RPMI8226 (cell line): Measurements from ENCODE around the gene TXNRD2.
"Not testable (repeated sequence)": the region's sequence is repeated elsewhere in the genome, so short reads cannot be mapped to it uniquely, and the experiment has no call there.

ENCODE experiments used
- DNase-seq: peaks from one replicate; pipeline ENCODE4 v3.0.0-alpha.2; 2015

Gene TXNRD2

GRCh38 chr22:19942157-19943081 lies 801 bp upstream of the TXNRD2 start:
- DNase-seq = no peak

DNA sequence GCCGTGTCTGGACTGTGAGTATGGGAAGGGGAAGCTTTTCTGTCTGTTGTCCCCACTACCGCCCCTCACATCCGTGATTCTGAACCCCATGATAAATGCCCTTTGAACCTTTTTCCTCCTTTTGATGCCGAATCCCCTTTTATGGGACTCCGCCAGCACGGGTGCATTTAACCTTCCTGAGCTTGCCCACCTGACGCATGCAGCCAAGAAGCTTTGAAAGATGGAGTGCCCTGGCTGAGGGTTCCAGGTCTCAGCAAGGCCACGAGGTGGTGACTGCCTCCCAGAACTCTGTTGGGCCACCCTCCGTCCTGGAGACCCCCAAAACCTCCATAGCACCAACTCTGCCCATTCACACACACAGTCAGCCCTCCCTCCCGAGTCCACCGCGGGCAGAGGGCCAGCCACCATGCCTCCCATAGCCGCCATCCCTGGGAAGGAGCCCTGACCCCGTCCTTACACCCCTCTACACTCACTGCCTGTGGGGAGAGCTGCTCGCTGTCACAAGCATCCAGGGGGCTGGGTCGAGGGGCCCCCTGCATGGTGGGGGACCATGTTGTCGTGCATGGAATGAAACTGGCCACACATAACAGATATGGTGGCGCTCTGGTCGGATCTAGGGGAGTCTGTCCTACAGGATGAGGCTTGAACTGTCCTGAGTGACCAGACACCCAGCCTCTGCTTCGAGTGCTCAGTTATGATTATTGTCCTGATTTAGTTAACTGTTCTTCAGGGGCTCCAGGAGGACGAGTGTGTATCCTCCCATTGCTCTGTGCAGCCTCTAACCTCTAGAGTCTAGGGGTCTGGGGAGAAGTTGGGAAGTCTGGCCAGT lies 868 bp downstream of the TXNRD2 start:
- DNase-seq = no peak

- DNase-seq = no peak
Observed at GRCh38 chr22:19937616-19938473, 3.8 kb downstream of the TXNRD2 start.

- DNase-seq = no peak
Observed at GRCh38 chr22:19936513-19936912, 5.1 kb downstream of the TXNRD2 start.

DNA sequence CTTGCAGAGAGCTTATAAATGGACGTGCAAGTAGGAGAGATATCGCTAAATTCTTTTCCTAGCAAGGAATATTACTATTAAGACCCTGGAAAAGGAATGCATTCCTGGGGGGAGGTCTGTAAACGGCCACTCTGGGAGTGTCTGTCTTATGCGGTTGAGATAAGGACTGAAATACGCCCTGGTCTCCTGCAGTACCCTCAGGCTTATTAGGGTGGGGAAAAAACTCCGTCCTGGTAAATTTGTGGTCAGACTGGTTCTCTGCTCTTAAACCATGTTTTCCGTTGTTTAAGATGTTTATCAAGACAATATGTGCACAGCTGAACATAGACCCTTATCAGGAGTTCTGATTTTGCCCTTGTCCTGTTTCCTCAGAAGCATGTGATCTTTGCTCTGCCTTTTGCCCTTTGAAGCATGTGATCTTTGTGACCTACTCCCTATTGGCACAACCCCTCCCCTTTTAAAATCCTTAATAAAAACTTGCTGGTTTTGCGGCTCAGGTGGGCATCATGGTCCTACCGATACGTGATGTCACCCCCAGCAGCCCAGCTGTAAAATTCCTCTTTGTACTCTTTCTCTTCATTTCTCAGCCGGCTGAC lies 6.4 kb downstream of the TXNRD2 start:
- DNase-seq = not testable (repeated sequence)

DNA sequence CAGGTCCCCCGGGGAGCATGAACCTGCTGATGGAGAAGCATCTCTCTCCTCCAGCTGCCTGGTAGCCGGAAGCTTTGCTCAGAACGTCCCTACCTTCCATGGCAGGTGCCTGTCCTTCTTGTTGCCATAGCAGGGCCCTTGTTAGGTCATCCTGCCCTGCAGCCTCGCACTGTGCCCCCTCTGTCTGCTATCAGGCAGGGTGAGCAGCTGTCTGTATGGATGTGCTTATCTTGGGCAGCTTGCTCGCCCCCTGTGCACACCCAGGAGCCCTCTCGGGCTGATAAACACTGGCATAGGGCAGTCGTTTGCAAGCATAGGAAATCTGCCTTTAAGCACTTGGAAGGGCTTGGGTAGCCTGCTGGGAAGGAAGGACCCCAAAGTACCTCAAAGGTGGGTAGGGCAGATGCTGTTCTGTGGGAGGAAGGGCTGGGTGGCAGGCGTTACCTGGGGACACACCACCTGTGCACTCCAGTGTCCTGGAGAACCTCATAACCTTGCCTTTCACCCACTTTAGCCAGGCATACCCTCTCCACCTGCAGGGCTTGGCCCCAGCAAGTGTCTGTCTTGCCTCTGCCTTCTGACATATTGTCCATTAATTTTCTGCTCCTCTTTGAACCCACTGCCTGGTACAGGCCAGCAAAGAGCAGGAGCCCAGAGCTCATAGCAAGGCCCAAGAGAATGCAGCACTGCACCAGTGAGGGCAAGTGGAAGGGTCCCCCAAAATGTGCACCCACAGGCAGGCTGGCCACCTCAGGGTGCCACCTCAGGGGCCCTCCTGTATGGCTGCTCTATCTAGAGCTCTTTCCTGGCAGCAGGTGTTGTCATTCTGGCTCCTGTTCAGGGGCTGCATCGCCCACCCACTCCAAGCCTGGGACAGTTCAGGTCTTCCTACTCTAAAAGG lies 8.0 kb downstream of the TXNRD2 start:
- DNase-seq = no peak

DNA sequence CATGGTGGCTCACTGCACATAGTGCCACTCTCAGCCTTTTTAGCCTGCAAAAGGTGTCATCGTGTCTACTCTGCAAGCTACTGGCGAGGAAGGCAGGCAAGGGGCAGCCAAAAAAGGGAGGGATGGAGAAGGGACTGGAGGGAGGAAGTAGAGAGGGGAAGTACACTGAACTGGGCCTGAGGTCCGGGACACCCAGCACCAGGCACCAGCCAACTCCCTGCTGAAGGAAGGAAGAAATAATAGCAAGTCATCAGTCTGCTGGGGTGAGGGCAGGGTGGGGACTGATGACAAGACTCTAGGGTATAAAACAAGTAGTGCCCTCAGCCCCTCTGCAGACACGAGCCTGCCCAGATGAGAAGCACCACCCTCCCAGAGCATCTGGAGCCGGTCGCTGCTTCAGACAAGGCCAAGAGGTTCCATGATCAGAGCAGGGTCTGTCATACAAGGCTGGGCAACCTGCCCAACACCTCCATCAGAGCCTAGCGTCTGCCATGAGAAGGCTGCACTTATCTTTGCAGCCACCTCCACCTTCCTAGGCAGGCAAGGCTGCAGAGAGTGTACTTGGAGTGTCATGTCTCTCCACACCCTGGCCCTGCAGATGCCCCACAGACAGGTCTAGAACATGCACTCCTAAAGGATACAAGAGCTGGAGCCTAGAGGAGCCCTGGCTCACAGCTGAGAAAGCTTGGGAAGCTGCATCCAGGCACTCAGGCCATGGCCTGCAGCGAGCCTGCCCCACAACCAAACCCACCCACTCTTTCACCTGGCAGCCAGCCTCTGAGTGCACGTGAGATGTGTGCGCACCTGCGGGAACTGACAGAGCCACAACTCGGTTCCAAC lies 9.0 kb downstream of the TXNRD2 start:
- DNase-seq = no peak

DNA sequence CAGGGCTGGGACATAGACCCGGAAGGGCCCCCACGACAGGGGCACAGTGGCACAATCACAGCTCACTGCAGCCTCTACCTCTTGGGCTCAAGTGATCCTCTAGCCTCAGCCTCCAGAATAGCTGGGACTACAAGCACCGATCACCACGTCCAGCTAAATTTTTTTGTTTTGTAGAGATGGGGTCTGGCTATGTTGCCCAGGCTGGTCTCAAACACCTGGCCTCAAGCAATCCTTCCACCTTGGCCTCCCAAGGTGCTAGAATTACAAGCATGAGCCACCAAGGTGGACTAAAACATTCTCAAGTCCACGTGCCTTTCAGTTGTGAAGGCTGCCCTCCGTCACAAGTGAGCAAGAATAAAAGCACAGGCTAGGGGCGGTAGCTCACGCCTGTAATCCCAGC lies 10.1 kb downstream of the TXNRD2 start:
- no peak for DNase-seq

DNA sequence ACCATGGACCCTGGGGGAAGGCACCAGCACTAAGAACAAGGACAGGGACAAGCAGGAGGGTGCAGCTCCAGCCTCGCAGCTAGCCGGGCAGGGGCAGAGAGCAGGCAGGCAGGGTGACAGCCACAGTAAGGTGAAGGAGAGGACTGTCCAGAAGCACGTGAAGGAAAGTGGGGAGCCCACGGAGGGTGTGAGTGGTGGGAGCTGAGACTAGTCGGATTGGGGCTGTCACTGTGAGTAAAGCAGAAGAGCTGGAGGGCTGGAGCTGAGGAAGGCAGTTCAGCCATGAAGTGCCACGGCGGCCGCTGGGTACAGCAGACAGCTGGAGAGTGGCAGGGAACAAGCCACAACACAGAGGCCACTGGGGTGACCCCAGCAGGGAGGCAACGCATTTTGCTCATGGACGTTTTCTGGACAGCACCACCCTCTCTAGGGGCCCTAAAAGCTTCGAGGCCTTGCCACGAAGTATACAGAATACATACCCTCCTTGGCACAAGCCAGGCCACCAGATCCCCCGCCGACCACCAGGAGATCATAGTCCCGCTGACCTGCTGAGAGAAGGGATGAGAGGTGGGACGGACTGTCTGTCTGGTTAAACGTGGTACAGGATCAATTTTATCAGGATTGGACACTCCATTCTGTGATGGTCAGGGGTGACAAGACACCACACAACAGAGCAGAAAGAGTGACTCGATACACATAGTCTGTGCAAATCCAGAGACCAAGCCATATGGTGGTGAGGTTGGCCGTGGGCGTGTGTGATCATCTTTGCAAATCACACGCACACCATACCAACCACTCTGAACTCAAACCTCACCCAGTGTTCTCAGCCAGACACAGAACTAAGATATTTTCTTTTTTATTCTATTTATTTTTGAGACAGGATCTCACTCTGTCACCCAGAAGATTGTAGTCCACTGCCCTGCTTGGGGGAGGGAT lies 10.8 kb downstream of the TXNRD2 start:
- DNase-seq = no peak

GRCh38 chr22:19929586-19930550 lies 11.8 kb downstream of the TXNRD2 start:
- DNase-seq = no peak

DNA sequence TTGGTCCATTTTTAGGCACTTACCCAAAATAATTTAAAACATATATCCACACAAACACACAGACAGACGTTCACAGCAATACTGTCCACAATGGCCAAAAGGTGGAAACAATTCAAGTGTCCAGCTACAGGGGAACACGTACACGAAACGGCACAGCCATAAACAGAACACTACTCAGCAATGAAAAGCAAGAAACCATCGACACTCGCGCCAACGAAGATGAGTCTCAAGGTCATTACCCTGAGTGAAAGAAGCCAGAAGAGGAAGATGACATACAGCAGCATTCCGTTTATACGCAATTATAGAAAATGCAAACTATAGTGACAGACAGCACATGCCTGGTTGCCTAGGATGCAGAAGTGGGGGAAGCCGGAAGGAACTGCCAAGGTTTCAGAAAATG lies 13.4 kb downstream of the TXNRD2 start:
- DNase-seq = no peak

- DNase-seq = no peak
Observed at GRCh38 chr22:19927696-19928095, 13.9 kb downstream of the TXNRD2 start.

GRCh38 chr22:19926028-19926427 lies 15.6 kb downstream of the TXNRD2 start:
- DNase-seq = not testable (repeated sequence)

- no peak for DNase-seq
Observed at GRCh38 chr22:19923914-19924513, 17.6 kb downstream of the TXNRD2 start.

DNA sequence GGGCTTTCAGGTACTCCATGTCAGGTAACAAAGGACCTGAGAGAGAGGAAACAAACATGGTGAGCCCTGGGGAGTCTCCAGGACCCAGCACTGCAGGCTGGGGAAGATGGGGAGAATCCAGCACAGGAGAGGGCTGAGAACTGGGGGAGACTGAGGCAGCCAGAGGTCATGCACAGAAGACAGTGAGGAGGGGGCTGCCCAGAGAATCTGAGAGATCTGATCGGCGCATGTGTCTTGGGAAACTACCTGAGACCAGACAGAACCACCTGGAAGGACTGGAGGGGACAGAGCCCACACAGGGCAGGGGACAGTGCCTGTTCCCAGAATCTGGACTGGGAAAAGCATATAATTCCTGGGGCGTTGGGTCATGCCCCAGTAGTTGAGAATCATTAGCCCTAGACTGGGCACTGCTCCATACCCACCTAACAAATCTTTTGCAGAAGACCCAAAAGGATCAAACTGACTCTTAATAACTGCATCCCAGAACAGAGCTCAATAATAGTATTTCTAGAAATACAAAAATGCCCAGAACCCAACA lies 20.0 kb downstream of the TXNRD2 start:
- no peak for DNase-seq

DNA sequence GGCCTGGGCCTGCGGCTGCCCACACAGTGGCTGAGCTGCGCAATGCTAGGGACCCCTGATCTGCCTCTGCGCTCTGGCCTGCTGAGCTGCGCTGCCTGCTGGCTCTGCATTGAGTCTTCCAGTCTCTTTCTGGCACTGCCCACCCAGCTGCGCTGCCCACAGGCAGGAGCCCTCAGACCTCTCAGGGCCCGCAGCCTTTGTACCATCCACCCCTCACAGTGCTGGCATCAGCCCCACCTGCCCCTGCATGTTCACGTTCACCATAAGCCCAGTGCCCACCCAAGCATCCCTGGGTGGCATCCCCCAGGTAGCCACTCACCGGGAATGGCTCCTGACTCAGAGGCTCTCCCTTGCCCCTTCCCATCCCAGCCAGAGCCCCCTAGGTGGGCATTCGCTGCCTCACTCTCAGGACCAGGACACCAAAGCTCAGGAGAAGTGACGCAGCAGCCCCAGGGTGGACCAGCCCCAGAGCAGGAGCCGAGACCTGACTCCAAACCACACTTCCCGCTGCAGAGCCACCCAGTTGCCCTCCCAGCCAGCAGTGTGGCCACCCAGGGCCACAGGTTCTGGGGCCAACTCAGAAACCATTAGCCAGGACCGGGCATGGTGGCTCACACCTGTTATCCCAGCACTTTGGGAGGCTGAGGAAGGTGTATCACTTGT lies 21.8 kb downstream of the TXNRD2 start:
- no peak for DNase-seq
